MCF 10A (cell line): ENCODE data around the gene MEF2C. TPM values are rescaled to one million over a fixed set of nuclear protein-coding genes. Genes with fewer than 3 reads are reported as not detected.
A peak's percentile ranks its signal among the peaks of the same experiment; 100 is the strongest.

ENCODE experiments used
- BruUV-seq: library from RNA; stranded (reverse); fragments of 400-500 nt; replicated peaks from 2 replicates; lab custom pipeline; 2021; lab: Mats Ljungman, UMichigan
- CTCF ChIA-PET: fragments of 300-600 bp; sonication (Branson Sonifier 250); formaldehyde crosslinking; extraction: SDS; loops from one replicate; lab custom pipeline; 2021; ENCODE audit warnings: antibody characterized with exemption, inconsistent platforms; lab: Yijun Ruan, JAX
- POLR2A ChIA-PET: fragments of 300-600, 350-650 bp; sonication (Branson Sonifier 250); formaldehyde crosslinking; extraction: SDS; loops from one replicate; lab custom pipeline; 2020; ENCODE audit warnings: antibody characterized with exemption, inconsistent platforms; lab: Yijun Ruan, JAX
- DNase-seq: peaks from one replicate; pipeline ENCODE4 v3.0.0-alpha.2; 2018; ENCODE audit not compliant: unreplicated experiment
- H3K27ac Mint-ChIP-seq: one replicate; pipeline ENCODE4 v1.8.0; 2022; ENCODE audit warnings: mild to moderate bottlenecking, low read depth, mixed read lengths; ENCODE audit not compliant: unreplicated experiment
- H3K27me3 Mint-ChIP-seq: one replicate; pipeline ENCODE4 v1.8.0; 2022; ENCODE audit warnings: mixed read lengths; ENCODE audit not compliant: insufficient read depth, unreplicated experiment
- H3K36me3 Mint-ChIP-seq: one replicate; pipeline ENCODE4 v1.8.0; 2022; ENCODE audit warnings: mild to moderate bottlenecking, moderate library complexity, mixed read lengths; ENCODE audit not compliant: insufficient read depth, unreplicated experiment
- H3K4me1 Mint-ChIP-seq: one replicate; pipeline ENCODE4 v1.8.0; 2022; ENCODE audit warnings: mixed read lengths; ENCODE audit not compliant: insufficient read depth, unreplicated experiment
- H3K4me3 Mint-ChIP-seq: one replicate; pipeline ENCODE4 v1.8.0; 2022; ENCODE audit warnings: mild to moderate bottlenecking, moderate library complexity, mixed read lengths; ENCODE audit not compliant: unreplicated experiment
- H3K9me3 Mint-ChIP-seq: one replicate; pipeline ENCODE4 v1.8.0; 2022; ENCODE audit warnings: mixed read lengths; ENCODE audit not compliant: unreplicated experiment
- CTCF ChIP-seq: fragments of 200-600 bp; IDR thresholded peaks from one replicate; pipeline ENCODE4 v1.8.0; 2022; ENCODE audit warnings: antibody characterized with exemption, mild to moderate bottlenecking; ENCODE audit not compliant: unreplicated experiment
- intact Hi-C: fragments of 100-400 bp; cut with micrococcal nuclease; formaldehyde crosslinking; loops from 2 replicates; pipeline ENCODE4 v1.14.1; 2022
- total RNA-seq: library from RNA; stranded (reverse); gene quantifications from 2 replicates; pipeline ENCODE4 v1.2.3, GENCODE V29; 2022

Gene MEF2C
- total RNA-seq, 1 experiment from 2014 or later: 0.05 TPM

GRCh38 chr5:88691945-88692868 is 190.8 kb downstream of the MEF2C start:
- intact Hi-C loops: loop anchor here (1.0 to 10.0 kb wide), 2 partner anchors 911 to 1267 kb away; no protein-coding TSS in a partner anchor
- Mint-ChIP-seq H3K4me1 (peaks cover 7% of the 10 kb centered on the region), H3K27ac (no peak overlapping the region), H3K27me3 (peaks cover 100% of the 10 kb centered on the region), H3K4me3 (peak overlapping the region; percentile 26), H3K9me3 (no peaks in the 10 kb centered on the region), H3K36me3 (no peaks in the 10 kb centered on the region)
- ChIA-PET POLR2A (no interaction called here), CTCF (interaction anchor here (0.6 to 4.4 kb wide), 29 partner anchors 10 to 1280 kb away, joined by 3 to 107 read pairs (median 4); partner anchors contain the start of gene CCNH)
- no peak for DNase-seq
- no TSS peak for BruUV-seq
- TF ChIP-seq CTCF: no peak

- ChIA-PET POLR2A (no interaction called here), CTCF (interaction anchor here (0.6 to 4.4 kb wide), 45 partner anchors 10 to 1673 kb away, joined by 3 to 107 read pairs (median 4); partner anchors contain the start of gene CCNH)
- H3K4me1 Mint-ChIP-seq: peaks cover 7% of the 10 kb centered on the region
- H3K27me3 Mint-ChIP-seq: peaks cover 100% of the 10 kb centered on the region
- H3K9me3 Mint-ChIP-seq: no peaks in the 10 kb centered on the region
- no peak for TF ChIP-seq CTCF
- BruUV-seq: no TSS peak
- no peak overlapping the region for H3K27ac Mint-ChIP-seq
- intact Hi-C loops: loop anchor here (1.0 to 10.0 kb wide), 2 partner anchors 910 to 1266 kb away; no protein-coding TSS in a partner anchor
- DNase-seq: no peak
- no peaks in the 10 kb centered on the region for H3K36me3 Mint-ChIP-seq
- peak overlapping the region; percentile 10 for H3K4me3 Mint-ChIP-seq
These were observed 191.8 kb downstream of the MEF2C start for GRCh38 chr5:88691230-88691582.

- H3K9me3 Mint-ChIP-seq: no peaks in the 10 kb centered on the region
- intact Hi-C loops: loop anchor here (1.0 to 10.0 kb wide), 2 partner anchors 909 to 1266 kb away; no protein-coding TSS in a partner anchor
- POLR2A ChIA-PET: no interaction called here
- no TSS peak for BruUV-seq
- peak; percentile 98 for TF ChIP-seq CTCF
- H3K4me3 Mint-ChIP-seq: peak overlapping the region; percentile 10
- peak; percentile 61 for DNase-seq
- no peaks in the 10 kb centered on the region for H3K36me3 Mint-ChIP-seq
- H3K27ac Mint-ChIP-seq: no peak overlapping the region
- CTCF ChIA-PET: interaction anchor here (0.5 to 4.4 kb wide), 58 partner anchors 9 to 1673 kb away, joined by 3 to 107 read pairs (median 3); partner anchors contain the start of gene CCNH
- peaks cover 7% of the 10 kb centered on the region for H3K4me1 Mint-ChIP-seq
- H3K27me3 Mint-ChIP-seq: peaks cover 100% of the 10 kb centered on the region
These were observed 192.4 kb downstream of the MEF2C start for GRCh38 chr5:88690409-88691229.
